Islet precursor cell (in vitro differentiated cells): Measurements from ENCODE around the gene TP73.

Experiments used
- DNase-seq: peaks from one replicate; pipeline ENCODE4 v3.0.0-alpha.2; 2018

The TP73 gene

DNA sequence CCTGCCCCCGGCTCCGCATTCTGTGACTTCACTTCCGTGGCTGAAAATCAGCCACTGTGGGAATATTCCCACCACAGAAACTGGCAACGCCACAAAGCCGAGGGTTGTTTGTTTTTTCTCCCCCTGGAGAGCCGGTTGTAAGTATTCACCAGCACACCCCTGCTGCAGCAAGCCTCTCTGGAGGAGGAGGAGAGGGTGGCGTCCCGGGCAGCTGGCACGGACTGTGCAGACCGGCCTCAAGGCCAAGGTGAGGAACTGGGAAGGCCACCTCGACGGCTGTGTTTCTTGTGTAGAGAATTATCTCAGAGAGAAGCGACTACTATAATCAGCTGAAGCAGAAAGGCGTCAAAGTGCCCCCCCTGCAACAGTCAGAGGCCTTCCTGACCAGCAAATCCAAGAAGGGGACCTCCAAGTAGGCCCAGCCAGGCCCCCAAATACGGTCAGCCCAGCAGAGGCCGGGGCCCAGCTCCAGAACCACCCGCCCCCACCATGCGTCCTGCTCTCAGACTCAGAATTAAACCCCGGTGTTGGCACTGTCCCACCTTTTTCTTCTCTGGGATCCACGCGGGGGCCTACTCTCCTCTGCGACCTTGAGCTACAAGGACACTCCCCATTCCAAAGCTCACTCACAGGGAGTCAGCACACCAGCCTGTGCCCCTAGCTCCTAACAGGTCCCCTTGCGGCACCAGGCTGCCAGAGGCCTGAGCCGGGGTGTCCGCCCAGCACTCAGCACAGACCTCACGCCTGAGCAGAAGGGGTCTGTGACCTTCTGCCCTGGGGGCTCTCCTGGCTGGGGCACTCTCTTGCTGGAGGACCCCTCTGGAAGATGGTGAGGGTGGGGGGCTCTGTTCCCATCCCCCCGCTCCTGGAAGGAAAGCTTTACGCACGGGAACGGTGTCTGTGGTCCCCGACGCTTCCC is 119.1 kb downstream of the TP73 start:
- no peak for DNase-seq

DNA sequence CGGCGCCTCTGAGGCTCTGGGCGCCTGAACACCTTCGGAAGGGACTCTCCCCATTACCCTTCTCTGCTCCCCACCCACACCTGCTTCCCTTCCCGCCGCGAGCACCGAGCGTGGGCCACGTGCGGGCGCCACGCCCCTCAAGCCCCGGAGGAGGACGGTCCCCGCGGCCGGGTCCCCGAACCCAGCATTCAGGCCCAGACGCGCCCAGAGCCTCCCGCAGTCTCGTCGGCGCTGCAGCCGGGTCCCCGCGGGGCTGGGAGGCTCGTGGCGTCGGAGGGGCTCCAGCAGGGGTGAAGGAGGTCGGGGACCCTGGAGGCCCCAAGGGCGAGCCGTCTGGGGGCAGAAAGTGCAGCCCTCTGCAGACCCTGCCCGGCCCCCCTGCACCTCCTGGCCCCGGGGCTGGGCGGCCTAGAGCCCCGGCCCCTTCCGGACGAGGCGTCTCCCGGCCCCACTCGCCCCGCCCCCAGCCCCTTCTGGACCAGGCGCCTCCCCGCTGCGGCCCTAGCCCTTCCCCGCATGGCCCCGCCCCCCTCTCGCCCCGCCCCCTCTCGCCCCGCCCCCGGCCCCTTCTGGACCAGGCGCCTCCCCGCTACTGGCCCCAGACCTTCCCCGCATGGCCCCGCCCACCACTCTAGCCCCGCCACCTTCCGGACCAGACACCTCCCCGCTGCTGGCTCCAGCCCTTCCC is 119.9 kb downstream of the TP73 start:
- peak; percentile 99 for DNase-seq

DNA sequence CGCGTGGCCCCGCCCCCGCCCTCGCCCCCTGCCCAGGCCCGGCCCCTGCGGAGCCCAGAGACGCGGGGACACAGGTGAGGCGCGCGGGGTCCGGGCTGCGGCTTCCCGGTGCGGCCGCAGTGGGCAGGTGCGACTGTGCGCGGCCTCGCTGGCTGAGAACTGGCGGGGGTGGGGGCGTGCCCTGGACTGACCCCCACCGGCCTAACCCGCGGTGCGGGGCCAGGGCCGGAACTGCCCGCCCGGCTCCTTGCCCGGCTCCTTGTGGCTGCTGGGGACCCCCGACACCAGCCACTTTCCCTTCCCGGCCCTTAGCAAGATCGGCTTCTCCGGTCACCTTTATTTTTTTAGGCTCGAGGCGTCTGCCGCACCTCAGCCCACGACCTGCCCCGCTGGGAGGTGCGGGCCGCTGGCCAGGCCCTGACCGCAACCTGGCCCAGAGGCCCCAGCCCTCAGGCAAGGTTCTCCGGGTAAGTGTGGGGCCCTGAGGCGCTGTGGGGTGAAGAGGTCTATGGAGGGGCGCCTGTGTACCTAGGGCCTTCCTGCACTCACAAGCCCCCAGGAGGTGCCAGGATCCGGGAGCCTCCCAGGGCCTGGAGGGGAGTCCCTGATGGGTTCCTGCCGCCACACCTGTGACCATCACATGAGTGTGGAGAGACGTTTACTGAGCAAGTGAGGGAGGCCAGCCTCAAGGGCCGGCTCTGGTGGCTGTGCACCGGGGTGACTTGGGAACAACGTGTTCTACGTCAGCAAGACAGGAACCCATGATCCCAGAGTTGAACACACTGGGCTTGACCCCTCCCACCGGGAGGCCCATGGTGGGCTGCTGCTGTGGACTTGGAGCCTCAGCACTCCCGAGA is 120.6 kb downstream of the TP73 start, which contains the start of gene SMIM1:
TSS of gene SMIM1 (plus strand) at position 35 of the 857 bp plus-strand sequence. CDS start 2,625 bp downstream, outside the sequence.
- no peak for DNase-seq

DNA sequence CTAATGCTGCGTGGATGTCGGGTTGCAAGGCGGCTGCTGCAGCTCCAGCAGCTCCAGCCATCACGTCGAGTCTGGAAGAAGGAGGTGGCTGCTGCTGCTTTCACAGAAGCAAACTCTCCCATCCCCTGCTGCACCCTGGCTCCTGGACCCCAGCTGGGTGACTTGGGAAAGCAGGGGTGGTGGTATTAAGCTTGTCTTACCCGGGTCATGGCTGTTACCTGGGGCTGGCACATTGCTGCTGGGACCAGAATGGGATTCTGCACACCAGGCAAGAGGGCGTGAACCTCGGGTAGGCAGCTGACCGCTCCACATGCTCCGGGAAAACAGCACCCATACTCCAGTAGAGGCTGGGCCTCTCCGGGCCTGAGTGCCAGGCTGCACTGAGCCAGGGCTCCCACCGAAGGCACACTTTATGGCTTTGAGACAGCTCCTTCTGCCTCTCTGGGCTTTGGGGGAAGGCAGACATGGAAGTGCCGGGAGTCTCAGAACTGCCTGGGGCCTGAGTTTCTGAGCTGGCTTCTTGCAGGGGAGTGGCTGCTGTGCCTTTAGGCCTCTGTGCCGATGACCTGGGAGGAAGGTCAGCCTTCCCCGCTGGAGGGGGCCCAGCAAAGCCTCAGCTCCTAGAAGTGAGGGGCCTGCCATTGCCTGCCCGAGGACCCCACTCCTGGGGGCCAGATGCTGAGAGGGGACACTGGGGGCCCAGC is 121.4 kb downstream of the TP73 start:
- no peak for DNase-seq

DNA sequence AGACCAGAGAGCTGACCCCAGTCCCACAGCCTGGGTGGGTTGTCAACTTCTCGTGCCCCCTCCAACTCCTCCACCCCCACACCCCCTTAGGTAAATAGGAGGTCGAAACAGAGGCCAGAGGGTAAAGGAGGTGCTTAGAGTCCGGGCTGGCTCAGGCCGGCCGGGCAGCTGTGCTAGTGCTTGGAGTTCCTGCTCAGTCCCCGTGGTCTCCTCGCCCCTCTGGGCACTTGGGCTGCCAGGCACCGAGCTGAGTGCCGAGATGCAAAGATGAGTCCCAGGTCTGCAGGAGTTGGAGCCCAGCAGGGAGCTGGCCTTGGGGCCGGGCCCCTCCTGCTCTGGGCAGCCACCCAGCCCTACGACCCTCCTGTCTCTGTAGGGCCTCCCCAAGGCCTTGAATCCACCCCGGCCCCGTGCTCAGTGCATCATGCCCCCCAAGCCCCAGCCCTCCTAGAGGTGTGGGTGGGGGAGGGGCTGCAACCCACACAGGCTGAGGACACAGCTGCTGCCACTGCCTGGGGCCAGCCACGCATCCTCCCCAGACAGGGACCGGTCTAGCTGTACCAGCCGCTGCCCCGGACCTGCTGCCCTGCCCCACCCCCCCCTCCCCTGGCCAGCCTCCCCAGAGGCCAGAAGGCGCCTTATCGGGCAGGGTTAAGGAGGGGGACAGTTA is 122.1 kb downstream of the TP73 start:
- no peak for DNase-seq

DNA sequence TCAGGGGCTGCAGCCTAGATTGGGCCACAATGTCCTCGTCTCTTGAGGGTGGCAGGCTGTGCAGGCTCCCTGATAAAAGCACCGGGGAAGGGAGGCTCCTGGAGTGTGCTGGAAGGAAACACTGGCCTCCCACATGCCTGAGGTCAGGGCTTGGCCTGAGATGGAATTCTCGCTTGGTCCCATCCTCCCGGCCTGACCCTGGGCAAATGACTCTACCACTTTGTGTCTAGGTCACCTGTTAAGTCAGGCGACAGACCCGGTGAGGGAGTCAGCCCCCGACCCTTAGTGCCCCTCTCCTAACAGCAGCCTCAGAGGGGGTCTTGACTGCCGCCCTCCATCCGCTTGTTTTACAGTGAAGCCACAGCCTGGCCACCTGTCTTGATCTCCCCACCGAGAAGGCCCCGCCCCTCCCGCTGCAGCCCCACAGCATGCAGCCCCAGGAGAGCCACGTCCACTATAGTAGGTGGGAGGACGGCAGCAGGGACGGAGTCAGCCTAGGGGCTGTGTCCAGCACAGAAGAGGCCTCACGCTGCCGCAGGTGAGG is 122.7 kb downstream of the TP73 start:
- DNase-seq: no peak

DNA sequence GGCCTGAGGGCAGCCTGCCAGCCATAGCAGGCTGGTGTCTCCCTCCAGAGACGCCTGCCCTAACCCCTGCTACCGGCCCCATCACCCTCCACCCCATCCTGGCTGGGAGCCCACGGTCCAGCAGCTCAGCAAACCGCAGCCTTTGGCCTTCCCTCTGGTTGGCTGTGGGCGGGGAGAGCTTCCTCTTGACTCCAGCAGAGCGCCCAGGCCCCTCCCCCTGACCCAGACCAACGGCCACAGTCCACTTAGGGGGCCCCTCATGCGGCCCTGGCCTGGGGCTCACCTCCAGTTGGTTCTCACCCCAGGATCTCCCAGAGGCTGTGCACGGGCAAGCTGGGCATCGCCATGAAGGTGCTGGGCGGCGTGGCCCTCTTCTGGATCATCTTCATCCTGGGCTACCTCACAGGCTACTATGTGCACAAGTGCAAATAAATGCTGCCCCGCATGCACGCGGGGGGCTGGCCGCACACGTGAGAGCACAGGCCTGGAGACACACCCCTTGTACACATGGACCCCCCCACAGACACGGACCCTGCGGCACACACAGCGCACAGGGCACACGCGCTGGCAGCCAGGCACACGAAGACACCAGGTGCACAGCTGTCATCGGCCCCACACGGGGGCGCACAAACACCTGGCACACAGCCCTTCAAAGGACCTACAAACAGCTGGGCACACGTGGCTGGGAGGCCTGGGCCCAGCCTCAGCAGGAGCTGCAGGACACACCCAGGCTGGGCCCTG is 123.3 kb downstream of the TP73 start:
- peak; percentile 82 for DNase-seq

DNA sequence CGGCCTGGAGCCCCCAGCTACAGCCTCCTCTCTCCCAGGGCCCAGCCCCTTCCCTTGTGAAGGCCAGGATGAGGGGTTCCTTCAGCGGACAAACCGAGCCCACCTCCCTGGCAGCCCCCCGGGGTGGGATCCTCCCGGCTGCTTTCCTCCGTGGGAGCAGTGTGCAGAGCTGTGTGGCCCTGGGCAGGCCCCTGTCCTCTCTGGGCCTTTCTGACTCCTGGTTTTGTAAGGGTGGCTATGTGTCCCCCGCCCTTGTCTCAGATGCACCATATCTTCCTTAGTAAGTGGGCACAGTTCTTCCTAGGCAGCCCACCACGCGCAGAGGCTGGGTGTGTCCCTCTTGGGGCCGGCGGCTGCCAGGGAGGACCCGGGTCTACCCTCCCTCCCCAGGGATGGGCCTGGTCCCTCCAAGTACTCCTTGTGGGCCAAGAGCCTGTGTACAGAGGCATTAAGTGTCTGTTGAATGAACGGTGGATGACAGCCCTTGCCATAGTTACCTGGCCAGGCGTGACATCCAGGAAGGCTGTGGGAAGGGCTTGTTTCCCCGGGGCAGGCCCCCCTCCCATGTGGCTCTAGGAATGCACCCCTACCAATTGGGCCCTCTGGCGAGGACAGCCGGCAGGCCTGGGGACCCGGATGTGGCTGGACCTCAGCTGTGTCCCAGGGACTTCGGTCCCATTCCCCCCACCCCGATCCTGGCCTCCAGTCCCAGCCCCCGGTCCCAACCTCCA is 124.1 kb downstream of the TP73 start:
- no peak for DNase-seq

DNA sequence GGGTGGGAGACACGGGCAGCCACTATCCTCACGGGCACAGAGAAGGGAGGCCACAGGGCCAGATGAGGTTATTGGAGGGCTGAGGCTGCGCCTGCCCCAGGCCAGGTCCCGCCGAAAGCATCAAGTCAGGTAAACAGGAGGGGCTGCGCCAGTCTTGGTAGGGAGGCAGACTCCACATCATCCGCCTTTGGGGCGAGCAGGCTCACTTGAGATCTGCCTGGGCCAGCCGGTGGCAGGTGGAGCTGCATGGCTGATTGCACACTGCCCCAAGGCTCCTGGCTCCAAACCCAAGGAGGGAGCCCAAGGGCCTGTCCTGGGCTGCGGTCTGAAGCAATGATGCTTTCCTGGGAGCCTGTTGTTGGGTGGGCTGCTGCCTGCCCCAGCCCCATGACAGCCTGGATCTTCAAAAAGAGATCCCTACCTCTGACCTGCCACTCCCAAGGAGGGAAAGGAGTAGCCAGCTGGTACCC is 124.8 kb downstream of the TP73 start:
- DNase-seq: no peak

DNA sequence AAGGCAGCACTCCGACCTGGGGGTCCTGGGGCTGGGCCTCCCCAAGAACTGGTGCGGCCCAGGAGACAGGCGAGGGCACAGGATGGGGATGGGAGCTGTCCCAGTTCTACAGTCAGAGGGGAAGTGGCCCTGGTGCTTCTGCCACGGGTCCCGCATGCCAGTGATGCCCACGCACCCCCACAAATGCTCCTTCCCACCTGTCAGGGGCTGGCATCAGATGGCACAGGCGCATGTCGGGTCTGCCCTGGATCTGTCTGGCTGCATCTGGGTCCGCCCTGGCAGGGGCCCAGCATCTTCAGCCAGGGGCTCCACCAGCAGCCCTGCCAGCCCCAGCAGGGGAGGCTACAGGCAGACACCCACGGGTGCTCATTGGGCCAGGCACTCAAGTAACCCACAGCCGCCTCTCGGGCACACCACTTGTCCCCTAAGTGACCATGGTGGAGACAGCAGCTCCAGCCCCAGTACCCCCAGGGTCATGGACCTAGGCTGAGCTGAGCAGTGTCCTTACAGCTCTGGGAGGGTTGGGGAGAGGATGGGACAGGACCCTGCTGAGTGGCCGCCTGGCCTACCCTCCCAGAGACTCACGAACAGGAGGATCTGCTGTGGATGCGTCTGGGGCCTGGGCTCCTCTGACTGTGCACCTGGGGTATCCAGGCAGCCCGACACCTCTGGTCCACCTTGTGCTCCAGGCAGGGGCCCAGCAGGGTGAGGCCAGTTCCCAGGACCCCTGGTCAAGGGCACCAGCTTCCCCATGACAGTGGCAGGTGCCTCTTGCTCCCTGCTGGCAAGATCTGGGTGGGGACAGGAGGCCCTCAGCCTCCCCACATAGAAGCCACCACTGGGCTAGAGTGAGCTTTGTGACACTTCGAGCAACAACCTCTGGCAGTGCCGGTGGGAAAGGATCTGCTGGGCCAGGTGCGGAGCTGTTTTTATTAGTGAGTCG is 125.6 kb downstream of the TP73 start:
- DNase-seq: no peak

DNA sequence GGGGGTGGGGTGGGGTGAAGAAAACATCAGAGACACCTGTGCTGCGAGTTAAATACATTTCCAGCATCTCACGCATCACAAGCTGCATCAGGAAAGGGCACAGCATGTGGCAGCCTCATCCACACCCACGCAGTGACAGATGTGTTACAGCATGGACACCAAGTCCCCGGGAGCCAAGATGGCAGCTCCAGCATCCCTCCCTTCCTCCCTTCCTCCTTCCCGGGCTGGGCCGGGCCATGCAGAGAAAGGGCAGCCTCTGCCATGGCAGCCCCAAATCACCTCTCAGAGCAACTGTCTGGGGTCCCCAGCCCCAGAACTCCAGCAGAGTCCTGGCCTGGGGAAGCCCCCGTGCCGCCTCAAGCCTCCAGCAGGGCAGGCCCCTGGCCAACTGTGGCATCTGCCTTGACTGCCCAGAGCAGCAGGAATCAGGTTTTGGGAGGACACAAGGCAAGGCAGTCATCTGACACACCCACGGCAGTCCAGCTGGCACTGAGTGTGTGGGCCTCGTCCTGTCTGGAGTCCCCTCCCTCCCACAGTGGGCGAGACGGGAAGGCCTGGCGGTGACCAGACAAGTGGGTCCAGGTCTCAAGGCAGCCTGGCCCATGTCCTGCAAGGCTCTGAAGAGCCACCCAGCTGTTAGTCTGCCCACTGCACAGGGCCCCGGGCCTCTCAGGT is 126.4 kb downstream of the TP73 start:
- DNase-seq: no peak

DNA sequence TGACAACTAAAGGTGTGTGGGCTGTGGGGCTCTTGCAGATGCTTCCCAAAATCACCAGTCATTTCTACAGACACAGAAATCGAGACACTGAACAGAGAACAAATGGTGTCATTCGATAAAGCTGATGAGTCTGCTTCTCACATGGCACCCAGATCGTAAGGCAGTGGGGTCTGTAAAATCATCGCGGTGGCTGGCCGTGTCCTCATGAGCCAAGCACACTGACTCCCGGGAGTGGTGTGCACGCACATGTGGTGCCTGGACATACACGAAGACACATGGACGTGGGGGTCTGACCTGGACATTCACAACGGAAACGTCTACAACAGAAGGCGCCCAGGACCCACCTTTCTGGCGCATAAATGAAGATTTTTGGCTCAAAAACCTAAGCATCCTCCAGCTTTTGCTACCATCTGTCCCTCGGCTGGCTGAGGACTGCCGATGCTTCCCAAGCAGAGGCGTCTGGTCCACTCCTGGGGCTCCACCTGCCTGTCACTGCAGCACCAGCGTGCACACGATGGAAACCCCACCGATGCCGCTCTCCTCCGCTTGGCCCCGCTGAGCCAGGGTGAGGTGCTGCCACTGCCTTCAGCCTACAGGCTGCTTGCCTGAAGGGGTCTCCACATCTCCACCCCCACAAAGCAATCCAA is 127.1 kb downstream of the TP73 start:
- no peak for DNase-seq

DNA sequence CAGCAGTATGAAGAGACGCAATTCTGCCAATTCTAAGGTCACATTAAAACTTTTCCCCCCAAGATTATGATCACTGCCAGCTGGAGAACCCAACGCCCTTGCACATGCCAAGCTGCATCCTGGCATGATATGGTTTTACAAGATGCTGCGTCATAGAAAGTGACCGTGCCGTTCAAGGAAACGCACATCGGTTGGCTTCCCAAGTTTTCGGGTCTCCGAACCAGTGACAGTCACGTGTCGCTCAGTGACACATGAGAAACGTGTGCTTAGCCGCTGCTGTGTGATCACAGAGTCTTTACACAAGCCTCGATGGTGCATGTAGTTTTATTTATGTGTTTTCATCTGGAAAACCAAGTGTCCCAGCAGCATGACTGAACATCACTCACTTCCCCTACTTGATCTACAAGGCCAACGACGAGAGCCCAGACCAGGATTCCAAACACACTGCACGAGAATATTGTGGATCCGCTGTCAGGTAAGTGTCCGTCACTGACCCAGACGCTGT is 127.6 kb downstream of the TP73 start:
- DNase-seq: no peak

DNA sequence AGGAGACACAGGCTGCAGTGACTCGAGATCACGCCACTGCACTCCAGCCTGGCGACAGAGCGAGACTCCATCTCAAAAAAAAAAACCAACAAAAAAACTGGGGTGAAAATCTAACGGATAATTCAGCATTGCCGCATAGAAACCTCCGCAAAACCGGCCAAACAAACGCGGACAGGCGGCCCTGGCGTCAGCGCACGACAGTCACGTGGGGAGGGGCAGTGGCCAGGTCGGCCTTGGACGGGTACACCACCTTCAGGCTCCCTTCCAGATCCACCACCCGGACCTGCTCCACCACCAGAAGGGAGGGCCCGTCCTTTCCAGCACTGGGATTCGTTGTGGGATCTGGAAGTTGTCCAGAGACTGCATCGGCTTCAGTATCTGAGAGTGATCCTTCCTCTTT is 128.6 kb downstream of the TP73 start:
- DNase-seq: no peak

DNA sequence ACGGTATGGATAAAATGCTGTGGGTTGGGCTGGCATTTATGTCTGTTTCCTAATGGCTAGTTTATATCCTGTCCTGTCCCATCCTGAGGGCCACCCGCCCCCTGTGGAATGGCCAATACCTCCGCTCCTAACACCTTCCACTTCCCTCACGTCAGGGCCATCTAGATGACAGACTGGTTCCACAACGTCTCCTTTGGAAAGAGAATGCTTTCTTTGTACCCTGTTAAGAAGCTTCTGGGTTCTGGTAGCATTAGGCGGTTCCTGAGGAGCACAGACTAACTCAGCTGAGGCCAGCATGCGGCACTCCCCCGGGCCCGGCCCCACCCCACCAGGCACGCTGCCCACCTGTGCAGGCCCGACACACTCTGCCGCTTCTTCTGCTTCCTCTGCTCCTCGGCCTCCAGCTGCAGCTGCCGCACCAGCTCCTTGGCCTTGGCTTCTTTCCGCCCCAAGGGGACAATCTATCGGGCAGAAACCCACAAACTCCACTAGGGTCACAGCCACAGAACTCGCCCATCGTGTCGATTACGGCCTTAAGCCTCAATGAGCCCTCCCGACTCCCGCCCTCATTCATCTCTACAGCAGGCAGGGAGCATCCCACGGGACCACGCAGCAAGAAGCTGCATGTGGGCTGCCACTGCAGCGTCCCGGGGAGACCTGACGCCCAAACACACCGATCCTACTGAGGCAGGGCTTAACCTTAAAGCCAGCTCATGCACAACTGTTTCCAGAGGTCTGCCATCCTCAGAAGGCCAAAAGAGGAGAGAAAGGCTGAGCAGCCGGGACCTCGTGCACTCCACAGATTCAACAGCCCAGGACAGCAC is 131.5 kb downstream of the TP73 start:
- no peak for DNase-seq

DNA sequence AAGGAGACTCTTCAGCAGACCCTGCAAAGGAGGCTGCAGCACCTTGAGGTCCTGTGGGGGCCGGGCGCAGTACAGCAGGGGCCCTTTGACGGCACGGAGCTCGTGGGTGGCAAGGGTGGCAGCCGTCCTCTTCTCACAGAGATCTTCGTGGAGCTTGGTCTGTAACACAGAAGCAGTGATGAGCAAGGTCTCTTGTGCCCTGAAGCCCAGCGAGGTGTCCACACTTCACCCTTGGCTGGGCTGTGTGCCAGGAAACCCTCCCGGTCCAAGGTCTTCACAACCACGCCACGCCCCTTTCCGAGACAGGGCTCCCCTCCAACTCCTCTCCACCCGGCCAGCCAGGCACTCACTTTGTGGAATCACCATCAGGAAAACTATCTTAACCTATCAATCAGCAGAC is 132.7 kb downstream of the TP73 start:
- DNase-seq: no peak
